Adrenal gland (tissue), 12 donors: Measurements from ENCODE around the gene MAML2. TPM values are rescaled to one million over a fixed set of nuclear protein-coding genes. Genes with fewer than 3 reads are reported as not detected.
A peak's percentile ranks its signal among the peaks of the same experiment; 100 is the strongest.

ENCODE experiments used
- DNase-seq, 7 donors: peaks; one replicate each; pipeline ENCODE4 v3.0.0-alpha.2; 2019 to 2020
- H3K27ac ChIP-seq, 5 donors: fragments of 200-600 bp; sonication (generic) in 4 of 5; 1 replicate in 3 of 5; 2 replicates in 2 of 5; pipeline versions ENCODE4 v1.5.1 to v1.8.0; 2016 to 2020; ENCODE audit warnings: mild to moderate bottlenecking in 1 of 5
- H3K27me3 ChIP-seq: fragments of 200-600 bp; 2 replicates; pipeline ENCODE4 v1.8.0; 2021
- H3K36me3 ChIP-seq, 2 donors: fragments of 200-600 bp; replicated peaks in 1 of 2; 1 replicate in 1 of 2; 2 replicates in 1 of 2; pipeline versions ENCODE4 v1.5.1 to v1.8.0; 2018 to 2022
- H3K4me1 ChIP-seq, 2 donors: fragments of 200-600 bp; replicated peaks in 1 of 2; 1 replicate in 1 of 2; 2 replicates in 1 of 2; pipeline versions ENCODE4 v1.5.1 to v1.8.0; 2018 to 2021
- H3K4me3 ChIP-seq, 4 donors: fragments of 200-600 bp; sonication (generic) in 3 of 4; one replicate each; pipeline ENCODE4 v1.5.1; 2016 to 2018
- H3K9me3 ChIP-seq, 3 donors: fragments of 200-600 bp; sonication (generic) in 1 of 3; replicated peaks in 1 of 3; 1 replicate in 2 of 3; 2 replicates in 1 of 3; pipeline versions ENCODE4 v1.5.1 to v1.8.0; 2016 to 2021
- CTCF ChIP-seq, 6 experiments: fragments of 450-650 bp in 4 of 6; fragments of 200-600 bp in 2 of 6; sonication (generic) in 1 of 6; IDR thresholded peaks; 1 replicate in 5 of 6; 2 replicates in 1 of 6; pipeline versions ENCODE4 v1.5.1 to v1.8.0; 2016 to 2021; ENCODE audit warnings: antibody characterized with exemption in 6 of 6, mild to moderate bottlenecking in 2 of 6, moderate library complexity in 1 of 6
- POLR2A ChIP-seq, 2 donors: fragments of 450-650 bp; IDR thresholded peaks; one replicate each; pipeline ENCODE4 v1.6.1; 2017; ENCODE audit warnings: antibody characterized with exemption in 2 of 2, mild to moderate bottlenecking in 2 of 2, moderate library complexity in 1 of 2
- WGBS, 4 donors: extraction: QIAGEN DNeasy Blood & Tissue Kit in 2 of 4; methylation state at CpG; one replicate each; pipeline versions ENCODE4 v1.1.5 to v1.1.7; 2013 to 2017; 5-methylcytosine and 5-hydroxymethylcytosine counted together
- intact Hi-C, 2 donors: fragments of 100-400 bp; cut with DNase I; formaldehyde crosslinking; loops; one replicate each; pipeline versions ENCODE4 v1.14.1 to v1.15.0; 2022 to 2023
- polyA plus RNA-seq, 3 donors: library from polyadenylated mRNA; stranded (reverse); fragments of 200-250 nt in 2 of 3; fragments of 350-450 nt in 1 of 3; fragmentation: Illumina TruSeq in 1 of 3; extraction: RNeasy Lipid Tissue Mini Kit (QIAGEN cat#74804) in 1 of 3; gene quantifications; one replicate each; pipeline ENCODE4 v1.2.3, GENCODE V29; 2013 to 2014
- total RNA-seq, 9 donors: library from RNA; depleted of rRNA in 4 of 9; stranded (reverse); fragments of >200 nt in 4 of 9; fragments of 120-200 nt in 1 of 9; fragmentation: NEBNext Ultra II Directional in 1 of 9; extraction: Animal tissue kit (Norgen Biotek cat#: 25700) in 1 of 9; gene quantifications; one replicate each; pipeline versions ENCODE4 v1.1.0 to v1.2.4, GENCODE V29; 2013 to 2023
- donor health status: healthy with polysubstance abuse.
- donor health status: Bipolar disorder and iron deficiency.
- donor health status: DM: yes; HTN: yes; CAD: no.
- donor health status: DM: no; HTN: no; CAD: no.
- donor health status: DM: no; HTN: no; CAD: no.
- donor health status: DM: yes; HTN: yes; CAD: no.

MAML2 gene
- total and polyA plus RNA-seq, 12 donors, result 1.4 to 19.4 (median 7.6) TPM

- Histone ChIP-seq H3K36me3 (no peaks in the 10 kb centered on the region), H3K27ac (peak overlapping the region in 3 of 5 donors; percentile 30 to 55 (median 36)), H3K27me3 (no peaks in the 10 kb centered on the region), H3K4me1 (peaks cover 0 to 20% of the 10 kb centered on the region in 2 donors), H3K4me3 (no peak overlapping the region), H3K9me3 (no peaks in the 10 kb centered on the region)
- intact Hi-C loops, result no loop called here
- no peak for DNase-seq
- WGBS, 4 donors, result 32 to 44% (median 38%) methylated on average over 4 of the region's 4 CpGs
- TF ChIP-seq POLR2A (IDR thresholded peaks at IDR 0.05), result no peak
- TF ChIP-seq CTCF (IDR thresholded peaks at IDR 0.05), result no peak
Observed at GRCh38 chr11:96113193-96113681, 229.8 kb downstream of the MAML2 start.

GRCh38 chr11:96112192-96113128 is 230.5 kb downstream of the MAML2 start:
- 85 to 91% (median 88%) methylated on average over 5 of the region's 5 CpGs for WGBS, 4 donors
- Histone ChIP-seq H3K27me3 (no peaks in the 10 kb centered on the region), H3K9me3 (no peaks in the 10 kb centered on the region), H3K27ac (peak overlapping the region in 3 of 5 donors; percentile 30 to 49 (median 36)), H3K4me1 (peaks cover 0 to 20% of the 10 kb centered on the region in 2 donors), H3K4me3 (no peak overlapping the region), H3K36me3 (no peaks in the 10 kb centered on the region)
- TF ChIP-seq CTCF (IDR thresholded peaks at IDR 0.05) (no peak), POLR2A (IDR thresholded peaks at IDR 0.05) (no peak)
- DNase-seq, result no peak
- intact Hi-C loops, result no loop called here

- H3K27me3 ChIP-seq, result no peaks in the 10 kb centered on the region
- H3K36me3 ChIP-seq, result no peaks in the 10 kb centered on the region
- no peak overlapping the region for H3K27ac ChIP-seq
- WGBS, 4 donors, result 92 to 98% (median 94%) methylated on average over 5 of the region's 5 CpGs
- peaks cover 0 to 20% of the 10 kb centered on the region in 2 donors for H3K4me1 ChIP-seq
- no peak for DNase-seq
- no peak overlapping the region for H3K4me3 ChIP-seq
- TF ChIP-seq CTCF (IDR thresholded peaks at IDR 0.05), result no peak
- TF ChIP-seq POLR2A (IDR thresholded peaks at IDR 0.05), result no peak
- H3K9me3 ChIP-seq, result no peaks in the 10 kb centered on the region
- intact Hi-C loops, result no loop called here
Observed at GRCh38 chr11:96111308-96111707, 231.7 kb downstream of the MAML2 start.

- H3K27me3 ChIP-seq, result no peaks in the 10 kb centered on the region
- H3K27ac ChIP-seq, result no peak overlapping the region
- peaks cover 0 to 20% of the 10 kb centered on the region in 2 donors for H3K4me1 ChIP-seq
- TF ChIP-seq CTCF (IDR thresholded peaks at IDR 0.05), result no peak
- TF ChIP-seq POLR2A (IDR thresholded peaks at IDR 0.05), result no peak
- no peak overlapping the region for H3K4me3 ChIP-seq
- no peaks in the 10 kb centered on the region for H3K9me3 ChIP-seq
- 94 to 98% (median 95%) methylated on average over 4 of the region's 4 CpGs for WGBS, 4 donors
- H3K36me3 ChIP-seq, result no peaks in the 10 kb centered on the region
- intact Hi-C loops, result no loop called here
- no peak for DNase-seq
Observed at GRCh38 chr11:96110302-96110701, 232.7 kb downstream of the MAML2 start.
